Endometrium (tissue), 2 donors: Measurements from ENCODE around the gene TPRG1L.
A peak's percentile ranks its signal among the peaks of the same experiment; 100 is the strongest.
"Not testable (repeated sequence)": the region's sequence is repeated elsewhere in the genome, so short reads cannot be mapped to it uniquely, and the experiment has no call there.

Source experiments
- FAIRE-seq: peaks from 2 replicates; lab custom pipeline; 2012; peaks lifted over from hg19 to GRCh38; lab: Jason Lieb, UNC
- donor health status: control.
- donor health status: control.

TPRG1L gene

GRCh38 chr1:3609769-3610526 is 14.9 kb upstream of the TPRG1L start:
- FAIRE-seq, result no peak

- FAIRE-seq, result no peak
Observed at GRCh38 chr1:3610527-3611169, 14.2 kb upstream of the TPRG1L start.

- no peak for FAIRE-seq
Observed at GRCh38 chr1:3611170-3612019, 13.4 kb upstream of the TPRG1L start, which contains the start of gene MEGF6. MEGF6 (minus strand) TSS chr1:3611508; CDS start chr1:3611268, 240 bp downstream.

- FAIRE-seq, result no peak
Observed at GRCh38 chr1:3612123-3612522, 12.7 kb upstream of the TPRG1L start.

- no peak for FAIRE-seq
Observed at GRCh38 chr1:3614755-3615742, 9.8 kb upstream of the TPRG1L start.

- FAIRE-seq, result no peak
Observed at GRCh38 chr1:3616861-3617260, 8.0 kb upstream of the TPRG1L start.

- no peak for FAIRE-seq
Observed at GRCh38 chr1:3617806-3618345, 6.9 kb upstream of the TPRG1L start.

GRCh38 chr1:3618531-3618880 is 6.3 kb upstream of the TPRG1L start:
- no peak for FAIRE-seq

- FAIRE-seq, result peak; percentile 12
Observed at GRCh38 chr1:3618881-3619671, 5.7 kb upstream of the TPRG1L start.

- FAIRE-seq, result no peak
Observed at GRCh38 chr1:3620708-3621107, 4.1 kb upstream of the TPRG1L start.

GRCh38 chr1:3621151-3621671 is 3.6 kb upstream of the TPRG1L start:
- FAIRE-seq, result peak; percentile 80

GRCh38 chr1:3622102-3622501 is 2.7 kb upstream of the TPRG1L start:
- FAIRE-seq, result not testable (repeated sequence)

GRCh38 chr1:3623441-3624199 is 1.2 kb upstream of the TPRG1L start:
- FAIRE-seq, result no peak

- FAIRE-seq, result no peak
Observed at GRCh38 chr1:3625151-3625907, 514 bp downstream of the TPRG1L start.

- no peak for FAIRE-seq
Observed at GRCh38 chr1:3626025-3626424, 1.2 kb downstream of the TPRG1L start.

- no peak for FAIRE-seq
Observed at GRCh38 chr1:3627515-3628253, 2.9 kb downstream of the TPRG1L start.

- FAIRE-seq, result no peak
Observed at GRCh38 chr1:3628445-3628844, 3.6 kb downstream of the TPRG1L start.

GRCh38 chr1:3629561-3630160 is 4.8 kb downstream of the TPRG1L start:
- FAIRE-seq, result no peak
